RWPE2 (cell line): ENCODE measurements around the gene DFFB.

ENCODE experiments used
- ATAC-seq: fragments of 200-7000 bp; cut with Tn5 transposase; 3 replicates; pipeline ENCODE4 v1.9.1; 2021; ENCODE audit warnings: low read depth
- DNase-seq: peaks from one replicate; pipeline ENCODE4 v3.0.0-alpha.2; 2020; ENCODE audit warnings: low spot score
- H3K27ac ChIP-seq: fragments of 450-650 bp; 2 replicates; pipeline ENCODE4 v1.5.1; 2017; ENCODE audit warnings: mild to moderate bottlenecking; ENCODE audit not compliant: poor library complexity, severe bottlenecking
- H3K27me3 ChIP-seq: fragments of 250-450 bp; sonication (Bioruptor Pico); 2 replicates; pipeline ENCODE4 v1.5.1; 2021; ENCODE audit warnings: mild to moderate bottlenecking, moderate library complexity; ENCODE audit not compliant: insufficient read depth, poor library complexity, severe bottlenecking
- H3K36me3 ChIP-seq: fragments of 250-450 bp; sonication (Bioruptor Pico); 2 replicates; pipeline ENCODE4 v1.5.1; 2020; ENCODE audit warnings: low read depth, mild to moderate bottlenecking, moderate library complexity
- H3K4me1 ChIP-seq: fragments of 250-450 bp; sonication (Bioruptor Pico); 2 replicates; pipeline ENCODE4 v1.5.1; 2021; ENCODE audit warnings: mild to moderate bottlenecking, moderate library complexity; ENCODE audit not compliant: insufficient read depth, poor library complexity, severe bottlenecking
- H3K4me3 ChIP-seq: fragments of 250-450 bp; sonication (Bioruptor Pico); 2 replicates; pipeline ENCODE4 v1.5.1; 2021; ENCODE audit warnings: mild to moderate bottlenecking, moderate library complexity; ENCODE audit not compliant: severe bottlenecking
- H3K9me3 ChIP-seq: fragments of 250-450 bp; sonication (Bioruptor Pico); 2 replicates; pipeline ENCODE4 v1.5.1; 2021; ENCODE audit warnings: mild to moderate bottlenecking, moderate library complexity; ENCODE audit not compliant: severe bottlenecking
- TF ChIP-seq, protein P1 (sequence below): fragments of 450-650 bp; IDR thresholded peaks from one replicate; pipeline ENCODE4 v1.5.1; 2017; ENCODE audit warnings: mild to moderate bottlenecking, moderate library complexity; ENCODE audit not compliant: poor library complexity, severe bottlenecking

The DFFB gene

DNA sequence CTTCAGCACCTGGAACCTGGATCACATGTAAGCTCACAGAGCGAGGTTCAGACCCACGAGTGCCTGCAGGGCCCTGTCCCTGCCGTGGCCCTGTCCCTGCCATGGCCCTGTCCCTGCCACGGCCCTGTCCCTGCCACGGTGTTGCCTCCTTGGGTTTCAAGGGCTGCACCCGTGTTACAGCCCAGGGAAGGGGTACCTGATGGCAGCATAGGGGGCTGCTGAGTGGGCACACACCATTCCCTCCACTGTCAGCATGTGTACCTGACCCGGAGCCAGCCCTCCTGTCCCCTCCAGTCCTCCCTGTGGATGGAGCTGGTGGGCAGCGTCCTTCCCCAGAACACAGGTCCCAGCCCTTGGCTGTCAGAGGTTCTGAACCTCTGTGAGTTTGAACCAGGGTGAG, 15.3 kb downstream of the DFFB start:
- no peaks in the 10 kb centered on the region for H3K4me1 ChIP-seq
- H3K27ac ChIP-seq = no peak overlapping the region
- no peak for DNase-seq
- no peaks in the 10 kb centered on the region for H3K36me3 ChIP-seq
- no peaks in the 10 kb centered on the region for H3K9me3 ChIP-seq
- no peaks in the 10 kb centered on the region for H3K27me3 ChIP-seq
- ATAC-seq = no peak
- TF ChIP-seq, protein P1, sequence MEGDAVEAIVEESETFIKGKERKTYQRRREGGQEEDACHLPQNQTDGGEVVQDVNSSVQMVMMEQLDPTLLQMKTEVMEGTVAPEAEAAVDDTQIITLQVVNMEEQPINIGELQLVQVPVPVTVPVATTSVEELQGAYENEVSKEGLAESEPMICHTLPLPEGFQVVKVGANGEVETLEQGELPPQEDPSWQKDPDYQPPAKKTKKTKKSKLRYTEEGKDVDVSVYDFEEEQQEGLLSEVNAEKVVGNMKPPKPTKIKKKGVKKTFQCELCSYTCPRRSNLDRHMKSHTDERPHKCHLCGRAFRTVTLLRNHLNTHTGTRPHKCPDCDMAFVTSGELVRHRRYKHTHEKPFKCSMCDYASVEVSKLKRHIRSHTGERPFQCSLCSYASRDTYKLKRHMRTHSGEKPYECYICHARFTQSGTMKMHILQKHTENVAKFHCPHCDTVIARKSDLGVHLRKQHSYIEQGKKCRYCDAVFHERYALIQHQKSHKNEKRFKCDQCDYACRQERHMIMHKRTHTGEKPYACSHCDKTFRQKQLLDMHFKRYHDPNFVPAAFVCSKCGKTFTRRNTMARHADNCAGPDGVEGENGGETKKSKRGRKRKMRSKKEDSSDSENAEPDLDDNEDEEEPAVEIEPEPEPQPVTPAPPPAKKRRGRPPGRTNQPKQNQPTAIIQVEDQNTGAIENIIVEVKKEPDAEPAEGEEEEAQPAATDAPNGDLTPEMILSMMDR = no peak
- H3K4me3 ChIP-seq = no peak overlapping the region

DNA sequence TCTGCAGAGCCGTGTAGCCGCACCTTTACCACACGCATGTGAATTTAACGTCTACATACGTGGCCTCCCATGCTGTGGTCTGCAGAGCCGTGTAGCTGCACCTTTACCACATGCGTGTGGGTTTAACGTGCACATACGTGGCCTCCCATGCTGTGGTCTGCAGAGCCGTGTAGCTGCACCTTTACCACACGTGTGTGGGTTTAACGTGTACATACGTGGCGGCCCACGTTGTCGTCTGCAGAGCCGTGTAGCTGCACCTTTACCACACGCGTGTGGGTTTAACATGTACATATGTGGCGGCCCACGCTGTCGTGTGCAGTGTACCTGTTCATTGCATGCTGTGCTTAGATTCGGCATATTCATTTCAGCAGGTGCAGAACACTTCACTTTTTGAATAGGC, 17.5 kb downstream of the DFFB start:
- ATAC-seq (no peak), DNase-seq (no peak)
- H3K27me3 ChIP-seq = no peaks in the 10 kb centered on the region
- no peak overlapping the region for H3K4me3 ChIP-seq
- no peak overlapping the region for H3K27ac ChIP-seq
- no peaks in the 10 kb centered on the region for H3K4me1 ChIP-seq
- no peaks in the 10 kb centered on the region for H3K9me3 ChIP-seq
- TF ChIP-seq, protein P1 = no peak
- peaks cover 6% of the 10 kb centered on the region; the same call in 1 of the 2 replicates for H3K36me3 ChIP-seq

DNA sequence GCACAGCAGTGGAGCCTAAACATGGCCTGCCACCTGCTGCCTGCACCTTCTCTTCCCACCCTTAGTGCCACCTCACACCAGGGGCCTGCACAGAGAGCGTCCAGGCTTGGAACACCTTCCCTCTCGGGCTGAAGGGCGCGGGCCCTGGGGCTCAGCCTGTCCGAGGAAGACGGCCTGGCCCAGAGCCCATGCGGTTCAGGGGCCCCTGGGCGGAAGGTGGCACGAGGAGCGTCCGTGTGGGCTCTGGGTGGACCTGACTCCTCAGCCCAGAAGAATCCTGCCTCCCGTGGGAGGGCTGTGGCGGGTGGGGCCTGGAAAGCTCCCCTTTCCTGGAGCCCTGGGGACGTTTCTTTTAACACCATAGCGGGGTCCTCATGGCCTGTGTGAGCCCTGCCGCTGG, 19.4 kb downstream of the DFFB start:
- no peaks in the 10 kb centered on the region for H3K27me3 ChIP-seq
- peaks cover 6% of the 10 kb centered on the region; the same call in 1 of the 2 replicates for H3K36me3 ChIP-seq
- no peak overlapping the region for H3K4me3 ChIP-seq
- TF ChIP-seq, protein P1 = no peak
- ATAC-seq (no peak), DNase-seq (no peak)
- H3K9me3 ChIP-seq = no peaks in the 10 kb centered on the region
- no peaks in the 10 kb centered on the region for H3K4me1 ChIP-seq
- no peak overlapping the region for H3K27ac ChIP-seq

DNA sequence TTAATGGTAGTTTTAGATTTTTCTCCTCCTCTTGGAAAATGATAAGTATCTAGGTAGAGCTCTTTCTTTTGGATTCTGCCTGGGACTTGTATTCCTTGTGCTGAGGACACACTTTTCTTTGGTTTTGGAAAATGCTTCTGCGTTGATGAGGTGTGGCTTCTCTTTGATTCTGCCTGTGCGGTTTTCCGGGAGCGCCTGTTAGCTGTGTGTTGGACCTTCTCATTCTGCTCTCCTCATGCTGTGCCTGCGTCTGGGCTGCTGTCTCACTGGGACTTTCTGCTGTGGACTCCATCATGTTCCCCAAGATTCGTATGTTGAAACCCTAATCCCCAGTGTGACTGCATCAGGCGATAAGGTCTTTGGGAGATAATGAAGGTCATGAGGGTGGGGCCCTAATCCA, 21.8 kb downstream of the DFFB start:
- H3K36me3 ChIP-seq = peaks cover 6% of the 10 kb centered on the region; the same call in 1 of the 2 replicates
- H3K27ac ChIP-seq = no peak overlapping the region
- ATAC-seq = no peak
- H3K4me1 ChIP-seq = no peaks in the 10 kb centered on the region
- H3K27me3 ChIP-seq = no peaks in the 10 kb centered on the region
- TF ChIP-seq, protein P1 = no peak
- no peaks in the 10 kb centered on the region for H3K9me3 ChIP-seq
- no peak overlapping the region for H3K4me3 ChIP-seq
- no peak for DNase-seq

DNA sequence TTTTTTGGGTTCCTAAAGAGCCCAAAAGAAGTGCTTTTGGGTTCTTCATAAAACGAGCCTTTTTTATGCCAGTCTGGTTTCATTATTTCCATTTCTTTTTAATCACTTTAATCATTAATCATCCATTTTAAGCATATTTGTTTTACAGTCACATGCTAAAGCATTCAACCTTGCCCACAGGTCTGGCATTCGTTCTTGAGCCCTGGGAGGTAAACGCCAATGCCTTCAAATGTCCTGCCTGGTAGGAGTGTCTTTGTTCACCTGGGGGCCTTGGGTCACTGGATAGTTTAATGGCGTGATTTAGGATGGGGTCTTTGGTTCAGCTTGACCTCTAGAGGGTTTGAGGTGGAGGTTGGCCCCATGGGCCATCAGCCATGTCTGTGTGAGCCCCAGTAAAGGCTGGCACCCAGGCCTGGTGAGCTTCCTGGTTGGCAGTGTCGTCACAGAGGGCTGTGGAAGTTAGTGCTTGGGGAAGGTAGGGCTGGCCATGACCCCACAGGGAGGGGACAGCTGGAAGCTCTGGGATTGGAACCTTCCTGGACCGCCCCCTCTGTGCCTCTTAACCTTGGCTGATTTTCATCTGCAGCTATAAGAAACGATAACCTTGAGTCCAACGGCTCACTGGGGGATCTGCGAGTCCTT, 22.6 kb downstream of the DFFB start:
- TF ChIP-seq, protein P1 = no peak
- DNase-seq (no peak), ATAC-seq (no peak)
- no peaks in the 10 kb centered on the region for H3K9me3 ChIP-seq
- H3K36me3 ChIP-seq = peaks cover 6% of the 10 kb centered on the region; the same call in 1 of the 2 replicates
- no peak overlapping the region for H3K27ac ChIP-seq
- H3K4me3 ChIP-seq = no peak overlapping the region
- no peaks in the 10 kb centered on the region for H3K27me3 ChIP-seq
- no peaks in the 10 kb centered on the region for H3K4me1 ChIP-seq
